ENCODE results near the gene MICAL2.

DNA sequence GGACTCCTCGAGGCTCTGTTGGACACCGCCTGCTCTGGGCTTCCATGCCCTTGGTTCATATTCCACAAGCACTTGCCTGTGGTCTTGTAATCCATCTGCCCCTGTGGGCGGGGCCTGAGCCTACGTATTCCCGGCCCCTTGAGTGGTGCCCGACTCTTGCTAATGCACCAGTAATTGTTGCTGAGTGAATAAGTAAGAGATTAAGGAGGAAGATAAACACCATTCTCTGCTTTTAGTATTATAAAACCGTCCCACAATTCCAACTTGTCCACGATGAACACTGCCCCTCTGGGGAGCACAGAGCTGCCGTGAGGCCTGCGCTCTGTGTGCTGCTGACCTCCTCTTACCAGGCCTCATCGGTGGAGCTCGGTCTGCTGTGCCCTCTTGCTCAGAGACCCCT is 50.3 kb downstream of the MICAL2 start:
- TF ChIP-seq PATZ1 (CRISPR knock-in tag; IDR thresholded peaks at IDR 0.05; ENCODE audit: borderline replicate concordance), result no peak
- peak; percentile 76; the same call in 1 of the 2 replicates for TF ChIP-seq ZFP3 (CRISPR knock-in tag; IDR thresholded peaks at IDR 0.05)
- no peak for TF ChIP-seq ZFP30 (CRISPR knock-in tag; IDR thresholded peaks at IDR 0.05)
- TF ChIP-seq, protein P1, sequence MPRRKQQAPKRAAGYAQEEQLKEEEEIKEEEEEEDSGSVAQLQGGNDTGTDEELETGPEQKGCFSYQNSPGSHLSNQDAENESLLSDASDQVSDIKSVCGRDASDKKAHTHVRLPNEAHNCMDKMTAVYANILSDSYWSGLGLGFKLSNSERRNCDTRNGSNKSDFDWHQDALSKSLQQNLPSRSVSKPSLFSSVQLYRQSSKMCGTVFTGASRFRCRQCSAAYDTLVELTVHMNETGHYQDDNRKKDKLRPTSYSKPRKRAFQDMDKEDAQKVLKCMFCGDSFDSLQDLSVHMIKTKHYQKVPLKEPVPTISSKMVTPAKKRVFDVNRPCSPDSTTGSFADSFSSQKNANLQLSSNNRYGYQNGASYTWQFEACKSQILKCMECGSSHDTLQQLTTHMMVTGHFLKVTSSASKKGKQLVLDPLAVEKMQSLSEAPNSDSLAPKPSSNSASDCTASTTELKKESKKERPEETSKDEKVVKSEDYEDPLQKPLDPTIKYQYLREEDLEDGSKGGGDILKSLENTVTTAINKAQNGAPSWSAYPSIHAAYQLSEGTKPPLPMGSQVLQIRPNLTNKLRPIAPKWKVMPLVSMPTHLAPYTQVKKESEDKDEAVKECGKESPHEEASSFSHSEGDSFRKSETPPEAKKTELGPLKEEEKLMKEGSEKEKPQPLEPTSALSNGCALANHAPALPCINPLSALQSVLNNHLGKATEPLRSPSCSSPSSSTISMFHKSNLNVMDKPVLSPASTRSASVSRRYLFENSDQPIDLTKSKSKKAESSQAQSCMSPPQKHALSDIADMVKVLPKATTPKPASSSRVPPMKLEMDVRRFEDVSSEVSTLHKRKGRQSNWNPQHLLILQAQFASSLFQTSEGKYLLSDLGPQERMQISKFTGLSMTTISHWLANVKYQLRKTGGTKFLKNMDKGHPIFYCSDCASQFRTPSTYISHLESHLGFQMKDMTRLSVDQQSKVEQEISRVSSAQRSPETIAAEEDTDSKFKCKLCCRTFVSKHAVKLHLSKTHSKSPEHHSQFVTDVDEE (CRISPR knock-in tag; IDR thresholded peaks at IDR 0.05), result no peak
- TF ChIP-seq GLIS3 (CRISPR knock-in tag; IDR thresholded peaks at IDR 0.05), result no peak
- no peak for TF ChIP-seq RARB (CRISPR knock-in tag; IDR thresholded peaks at IDR 0.05)
- TF ChIP-seq CSRNP3 (CRISPR knock-in tag; IDR thresholded peaks at IDR 0.05), result no peak
